Karpas-422 (cell line): ENCODE results near the gene C5orf24. TPM values are rescaled to one million over a fixed set of nuclear protein-coding genes. Genes with fewer than 3 reads are reported as not detected.
"Not testable (repeated sequence)": the region's sequence is repeated elsewhere in the genome, so short reads cannot be mapped to it uniquely, and the experiment has no call there.

Experiments
- DNase-seq: peaks from one replicate; pipeline ENCODE4 v3.0.0-alpha.2; 2015
- H2AFZ ChIP-seq: fragments of 200-600 bp; sonication (generic); 2 replicates; pipeline ENCODE4 v1.6.1; 2014; ENCODE audit warnings: antibody characterized with exemption, low read length, mixed read lengths
- H3K27ac ChIP-seq: fragments of 200-600 bp; sonication (generic); 2 replicates; pipeline ENCODE4 v1.5.1; 2014; ENCODE audit warnings: mild to moderate bottlenecking, low read length, moderate library complexity
- H3K27me3 ChIP-seq: fragments of 200-600 bp; sonication (generic); 2 replicates; pipeline ENCODE4 v1.6.1; 2014; ENCODE audit warnings: low read length, mixed read lengths
- H3K36me3 ChIP-seq: fragments of 200-600 bp; sonication (generic); 2 replicates; pipeline ENCODE4 v1.6.1; 2014; ENCODE audit warnings: low read length, mixed read lengths; ENCODE audit not compliant: insufficient read depth
- H3K4me1 ChIP-seq: fragments of 200-600 bp; sonication (generic); 2 replicates; pipeline ENCODE4 v1.6.1; 2014; ENCODE audit warnings: mild to moderate bottlenecking, low read length, mixed read lengths
- H3K4me2 ChIP-seq: fragments of 200-600 bp; sonication (generic); 2 replicates; pipeline ENCODE4 v1.6.1; 2014; ENCODE audit warnings: low read length, low read depth, mild to moderate bottlenecking; ENCODE audit not compliant: poor library complexity, severe bottlenecking
- H3K4me3 ChIP-seq: fragments of 200-600 bp; sonication (generic); 2 replicates; pipeline ENCODE4 v1.5.1; 2014; ENCODE audit warnings: mild to moderate bottlenecking, antibody characterized with exemption, low read length, mixed read lengths
- H3K79me2 ChIP-seq: fragments of 200-600 bp; sonication (generic); 2 replicates; pipeline ENCODE4 v1.6.1; 2014; ENCODE audit warnings: mild to moderate bottlenecking, low read length, mixed read lengths
- H3K9ac ChIP-seq: fragments of 200-600 bp; sonication (generic); 2 replicates; pipeline ENCODE4 v1.6.0; 2014; ENCODE audit warnings: low read length
- H3K9me2 ChIP-seq: fragments of 200-600 bp; sonication (generic), shearing (Covaris generic); replicated peaks from 2 replicates; pipeline ENCODE4 v1.6.0; 2014; ENCODE audit warnings: mild to moderate bottlenecking, low read length, moderate library complexity; ENCODE audit not compliant: insufficient read depth
- H3K9me3 ChIP-seq: fragments of 300-700, 200-600 bp; sonication (generic); 2 replicates; pipeline ENCODE4 v1.6.1; 2014; ENCODE audit warnings: low read length, mixed read lengths
- H4K20me1 ChIP-seq: fragments of 200-600 bp; sonication (generic); 2 replicates; pipeline ENCODE4 v1.6.1; 2014; ENCODE audit warnings: mild to moderate bottlenecking, antibody characterized with exemption, low read length, low read depth; ENCODE audit not compliant: insufficient read depth
- total RNA-seq: library from RNA; depleted of rRNA; stranded (reverse); fragments of >200 nt; shearing (Covaris generic); gene quantifications from 2 replicates; pipeline ENCODE4 v1.2.3, GENCODE V29; 2014; ENCODE audit warnings: low replicate concordance

The C5orf24 gene
- total RNA-seq, 1 experiment from 2014 or later: 43.3 TPM

DNA sequence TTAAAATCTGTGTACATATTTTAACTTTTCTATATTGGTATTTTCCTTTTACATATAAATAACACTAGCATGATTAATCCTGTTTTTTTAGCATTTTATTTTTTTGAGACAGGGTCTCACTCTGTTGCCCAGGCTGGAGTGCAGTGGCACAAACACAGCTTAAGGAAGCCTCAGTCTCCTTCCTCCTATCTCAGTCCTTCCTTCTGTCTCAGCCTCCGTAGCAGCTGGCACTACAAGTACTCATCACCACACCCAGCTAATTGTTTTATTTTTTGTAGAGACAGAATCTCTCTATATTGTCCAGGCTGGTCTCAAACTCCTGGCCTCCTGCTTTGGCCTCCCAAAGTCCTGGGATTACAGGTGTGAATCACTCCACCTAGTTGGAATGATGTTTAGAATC is 1.5 kb upstream of the C5orf24 start:
- H2AFZ ChIP-seq: no peak overlapping the region
- no peak overlapping the region for H3K9ac ChIP-seq
- no peaks in the 10 kb centered on the region for H4K20me1 ChIP-seq
- H3K4me1 ChIP-seq: peaks cover 22% of the 10 kb centered on the region
- H3K27ac ChIP-seq: no peak overlapping the region
- H3K4me3 ChIP-seq: no peak overlapping the region
- H3K9me3 ChIP-seq: no peaks in the 10 kb centered on the region
- H3K9me2 ChIP-seq: no peaks in the 10 kb centered on the region
- H3K79me2 ChIP-seq: peaks cover 43% of the 10 kb centered on the region
- no peak overlapping the region for H3K4me2 ChIP-seq
- no peaks in the 10 kb centered on the region for H3K27me3 ChIP-seq
- H3K36me3 ChIP-seq: peaks cover 18% of the 10 kb centered on the region; the same call in 1 of the 2 replicates
- no peak for DNase-seq

DNA sequence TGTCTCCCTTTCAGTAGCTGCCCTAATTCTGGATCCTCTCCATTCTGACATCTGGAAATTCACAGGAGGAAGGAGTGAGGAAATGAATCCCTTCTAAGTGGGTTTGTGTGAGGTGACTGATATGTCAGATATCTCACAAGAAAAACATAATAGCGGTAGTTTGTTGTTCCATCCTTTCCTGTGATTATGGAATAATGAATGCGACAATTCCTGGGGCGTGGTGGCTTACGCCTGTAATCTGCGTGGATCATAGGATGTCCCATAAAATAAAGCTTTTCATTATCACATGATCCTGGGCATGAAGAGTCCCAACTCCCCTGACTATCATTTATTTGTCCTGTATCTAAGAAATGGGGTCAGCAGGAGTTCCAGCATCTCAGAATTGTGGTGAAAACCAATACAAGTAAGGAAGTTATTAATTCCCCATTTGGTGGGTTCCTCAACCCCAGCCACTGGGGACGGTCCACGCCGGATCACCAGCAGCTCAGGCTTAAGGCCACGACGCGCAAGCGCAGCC is 375 bp upstream of the C5orf24 start:
- peaks cover 53% of the 10 kb centered on the region for H3K79me2 ChIP-seq
- peak overlapping the region; percentile 78 for H3K4me3 ChIP-seq
- H3K9ac ChIP-seq: peak overlapping the region; percentile 97
- H3K9me2 ChIP-seq: no peaks in the 10 kb centered on the region
- H3K4me2 ChIP-seq: peak overlapping the region; percentile 84
- peaks cover 15% of the 10 kb centered on the region; the same call in 1 of the 2 replicates for H3K36me3 ChIP-seq
- 0 out of 2 replicates have a peak overlapping the region, but pooled peaks have one; percentile 3 for H2AFZ ChIP-seq
- peaks cover 22% of the 10 kb centered on the region for H3K4me1 ChIP-seq
- no peaks in the 10 kb centered on the region for H4K20me1 ChIP-seq
- H3K27ac ChIP-seq: peak overlapping the region; percentile 69
- no peak for DNase-seq
- no peaks in the 10 kb centered on the region for H3K27me3 ChIP-seq
- H3K9me3 ChIP-seq: no peaks in the 10 kb centered on the region

DNA sequence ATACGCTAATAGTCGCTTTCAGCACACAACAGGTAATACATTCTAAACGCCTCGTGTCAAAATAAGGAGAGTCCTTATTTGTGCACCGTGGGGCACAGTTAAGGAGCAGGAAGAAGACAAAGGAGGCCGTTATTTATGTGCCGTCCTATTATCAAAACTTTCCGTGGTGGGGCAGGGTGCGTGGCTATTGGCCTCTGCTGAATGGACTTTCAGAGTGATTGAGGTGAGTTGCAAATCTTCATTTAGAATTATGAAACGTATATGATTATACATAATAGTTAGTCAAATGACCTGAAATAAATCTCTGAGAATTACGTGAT is 833 bp downstream of the C5orf24 start:
- Histone ChIP-seq H3K27ac (peak overlapping the region; percentile 74), H3K9me2 (no peaks in the 10 kb centered on the region), H3K4me3 (peak overlapping the region; percentile 78), H3K4me1 (peaks cover 22% of the 10 kb centered on the region), H4K20me1 (no peaks in the 10 kb centered on the region), H2AFZ (peak overlapping the region; percentile 15; the same call in 1 of the 2 replicates), H3K27me3 (no peaks in the 10 kb centered on the region), H3K4me2 (peak overlapping the region; percentile 84), H3K9ac (peak overlapping the region; percentile 97), H3K36me3 (peaks cover 14% of the 10 kb centered on the region; the same call in 1 of the 2 replicates), H3K9me3 (no peaks in the 10 kb centered on the region), H3K79me2 (peaks cover 63% of the 10 kb centered on the region)
- peak; percentile 66 for DNase-seq

DNA sequence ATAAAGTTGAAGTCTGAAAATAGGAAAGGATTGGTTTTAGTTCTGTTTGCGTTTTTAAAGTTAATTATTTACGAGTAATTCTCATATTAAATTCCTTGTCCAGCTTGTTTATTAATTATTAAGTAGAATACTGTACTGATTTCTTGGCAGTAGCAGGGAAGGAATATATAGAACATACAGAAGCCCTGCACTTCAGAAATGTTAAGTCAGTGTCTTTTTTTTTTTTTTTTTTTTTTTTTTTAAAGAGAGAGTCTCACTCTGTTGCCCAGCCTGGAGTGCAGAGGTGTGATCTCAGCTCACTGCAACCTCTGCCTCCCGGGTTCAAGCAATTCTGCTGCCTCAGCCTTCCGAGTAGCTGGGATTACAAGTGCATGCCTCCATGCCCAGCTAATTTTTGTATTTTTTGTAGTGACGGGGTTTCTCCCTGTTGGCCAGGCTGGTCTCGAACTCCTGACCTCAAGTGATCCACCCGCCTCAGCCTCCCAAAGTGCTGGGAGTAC is 3.7 kb downstream of the C5orf24 start:
- not testable (repeated sequence) for H3K9me3 ChIP-seq, H4K20me1 ChIP-seq, H3K9me2 ChIP-seq, H3K4me2 ChIP-seq, DNase-seq, H2AFZ ChIP-seq, H3K4me3 ChIP-seq, H3K9ac ChIP-seq, H3K27ac ChIP-seq, H3K27me3 ChIP-seq
- Histone ChIP-seq H3K36me3 (peaks cover 28% of the 10 kb centered on the region; the same call in 1 of the 2 replicates), H3K4me1 (peaks cover 22% of the 10 kb centered on the region), H3K79me2 (peaks cover 81% of the 10 kb centered on the region)

DNA sequence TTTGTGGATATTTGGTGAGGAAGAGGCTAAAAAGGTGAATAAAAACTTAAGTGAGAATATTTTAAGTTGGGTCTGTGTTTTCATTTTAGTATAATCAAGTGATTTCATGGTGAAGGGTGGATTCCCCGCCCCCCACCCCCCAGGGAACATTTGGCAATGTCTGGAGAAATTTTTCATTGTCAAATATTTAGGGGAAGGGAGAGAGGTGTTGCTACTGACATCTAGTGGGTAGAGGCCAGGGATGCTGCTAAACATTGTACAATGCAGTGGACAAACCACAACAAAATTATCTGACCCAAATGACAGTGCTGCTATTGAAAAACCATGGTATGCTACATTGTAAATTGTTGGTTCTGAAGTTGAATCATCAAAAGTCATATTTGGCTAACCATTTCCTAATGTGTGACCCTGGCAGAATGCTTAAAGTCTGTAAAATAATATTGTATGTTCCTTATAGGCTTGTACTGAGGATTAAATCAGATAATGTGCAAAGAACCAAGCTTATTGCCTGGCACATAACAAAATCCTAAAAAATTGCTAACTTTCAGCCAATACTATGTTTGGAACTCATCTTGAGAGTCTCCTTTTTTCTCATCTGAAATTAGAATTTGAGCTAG is 5.6 kb downstream of the C5orf24 start:
- no peak overlapping the region for H3K9ac ChIP-seq
- no peaks in the 10 kb centered on the region for H3K9me3 ChIP-seq
- no peak overlapping the region for H2AFZ ChIP-seq
- no peak overlapping the region for H3K4me2 ChIP-seq
- H3K79me2 ChIP-seq: peaks cover 80% of the 10 kb centered on the region
- no peaks in the 10 kb centered on the region for H3K27me3 ChIP-seq
- no peak overlapping the region for H3K27ac ChIP-seq
- no peaks in the 10 kb centered on the region for H3K9me2 ChIP-seq
- H3K4me1 ChIP-seq: peaks cover 12% of the 10 kb centered on the region
- H3K4me3 ChIP-seq: no peak overlapping the region
- peaks cover 45% of the 10 kb centered on the region for H3K36me3 ChIP-seq
- 0 out of 2 replicates have a peak, but pooled peaks cover 3% of the 10 kb centered on the region for H4K20me1 ChIP-seq
- peak; percentile 62 for DNase-seq

DNA sequence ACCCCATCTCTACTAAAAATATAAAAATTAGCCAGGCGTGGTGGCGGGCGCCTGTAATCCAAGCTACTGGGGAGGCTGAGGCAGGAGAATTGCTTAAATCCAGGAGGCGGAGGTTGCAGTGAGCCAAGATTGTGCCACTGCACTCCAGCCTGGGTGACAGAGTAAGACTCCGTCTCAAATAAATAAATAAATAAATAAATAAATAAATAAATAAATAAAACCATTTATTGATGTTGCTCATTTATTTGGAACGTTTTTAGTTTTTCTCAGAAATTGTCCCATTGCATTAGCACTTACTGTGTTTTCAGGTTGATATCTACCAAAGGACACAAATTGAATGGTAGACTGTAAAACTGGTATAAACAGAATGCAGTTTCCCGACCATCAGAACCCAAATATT is 10.7 kb downstream of the C5orf24 start:
- Histone ChIP-seq H3K36me3 (peaks cover 62% of the 10 kb centered on the region), H3K79me2 (peaks cover 50% of the 10 kb centered on the region)
- H3K27me3 ChIP-seq, H3K4me3 ChIP-seq, DNase-seq, H3K9me3 ChIP-seq, H3K9me2 ChIP-seq, H3K9ac ChIP-seq, H2AFZ ChIP-seq, H3K4me2 ChIP-seq, H3K27ac ChIP-seq, H4K20me1 ChIP-seq, H3K4me1 ChIP-seq: not testable (repeated sequence)

DNA sequence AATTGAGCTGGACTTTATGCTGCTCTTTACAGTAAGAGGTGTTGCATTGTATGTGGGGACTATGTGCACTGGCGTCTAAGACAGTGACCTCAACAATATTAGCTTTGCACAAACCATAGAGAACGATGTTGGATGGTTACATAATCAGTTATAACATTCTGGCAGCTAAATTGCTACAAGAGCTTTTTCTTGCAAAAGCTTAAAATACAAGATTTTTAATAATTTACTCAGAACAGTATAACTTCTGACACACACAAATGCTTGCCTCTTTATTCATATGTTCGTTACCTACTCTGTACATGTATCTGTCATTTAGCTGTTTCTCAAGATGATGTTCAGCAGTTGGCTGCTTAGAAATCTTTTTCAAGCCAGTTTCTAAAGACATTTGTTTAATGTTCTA is 11.6 kb downstream of the C5orf24 start:
- Histone ChIP-seq H3K27ac (no peak overlapping the region), H3K27me3 (no peaks in the 10 kb centered on the region), H3K4me1 (no peaks in the 10 kb centered on the region), H3K9me3 (no peaks in the 10 kb centered on the region), H3K9ac (no peak overlapping the region), H2AFZ (no peak overlapping the region), H3K79me2 (peaks cover 41% of the 10 kb centered on the region), H3K9me2 (no peaks in the 10 kb centered on the region), H3K36me3 (peaks cover 55% of the 10 kb centered on the region), H4K20me1 (0 out of 2 replicates have a peak, but pooled peaks cover under 1% of the 10 kb centered on the region), H3K4me3 (no peak overlapping the region), H3K4me2 (no peak overlapping the region)
- DNase-seq: no peak

DNA sequence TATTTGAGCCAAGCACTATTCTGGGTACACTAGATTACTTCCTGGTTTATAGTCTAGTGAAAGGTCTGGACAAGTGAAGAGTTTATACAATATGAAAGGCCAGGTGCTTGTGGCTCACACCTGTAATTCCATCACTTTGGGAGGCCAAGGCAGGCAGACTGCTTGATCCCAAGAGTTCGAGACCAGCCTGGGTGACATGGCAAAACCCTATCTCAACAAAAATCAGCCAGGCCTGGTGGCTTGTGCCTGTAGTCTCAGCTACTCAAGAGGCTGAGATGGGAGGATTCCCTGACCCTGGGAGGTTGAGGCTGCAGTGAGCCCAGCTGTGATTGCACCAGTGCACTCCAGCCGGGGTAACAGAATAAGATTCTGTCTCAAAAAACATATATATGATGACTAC is 18.9 kb downstream of the C5orf24 start:
- Histone ChIP-seq H3K4me2 (no peak overlapping the region), H3K4me1 (peaks cover 4% of the 10 kb centered on the region; the same call in 1 of the 2 replicates), H3K9ac (no peak overlapping the region), H3K27ac (no peak overlapping the region), H3K9me2 (no peaks in the 10 kb centered on the region), H3K36me3 (peaks cover 5% of the 10 kb centered on the region; the same call in 1 of the 2 replicates), H2AFZ (no peak overlapping the region), H3K9me3 (no peaks in the 10 kb centered on the region), H3K27me3 (no peaks in the 10 kb centered on the region), H3K4me3 (no peak overlapping the region), H3K79me2 (no peaks in the 10 kb centered on the region), H4K20me1 (no peaks in the 10 kb centered on the region)
- DNase-seq: no peak
